GM06990 (cell line): ENCODE measurements around the gene ITLN2.
"Not testable (repeated sequence)": the region's sequence is repeated elsewhere in the genome, so short reads cannot be mapped to it uniquely, and the experiment has no call there.

Source experiments
- DNase-seq: peaks from one replicate; pipeline ENCODE4 v3.0.0-alpha.2; 2011; ENCODE audit not compliant: insufficient read length; ENCODE audit errors: extremely low read depth
- H3K27me3 ChIP-seq: replicated peaks from 2 replicates; pipeline ENCODE4 v1.6.0; 2011; ENCODE audit warnings: low read length; ENCODE audit not compliant: control insufficient read depth, insufficient read depth
- H3K36me3 ChIP-seq: 2 replicates; pipeline ENCODE4 v1.5.1; 2011; ENCODE audit warnings: low read length; ENCODE audit not compliant: control insufficient read depth, insufficient read depth
- H3K4me3 ChIP-seq: replicated peaks from 2 replicates; pipeline ENCODE4 v1.5.1; 2011; ENCODE audit warnings: low read depth, mild to moderate bottlenecking, control low read depth, low read length
- CTCF ChIP-seq: IDR thresholded peaks from 2 replicates; pipeline ENCODE4 v1.5.1; 2011; ENCODE audit warnings: low read length, control low read depth, mild to moderate bottlenecking, inconsistent platforms; ENCODE audit not compliant: insufficient read depth, poor library complexity, severe bottlenecking

Gene ITLN2

GRCh38 chr1:160996178-160996577 is 41.6 kb upstream of the ITLN2 start:
- no peak for TF ChIP-seq CTCF
- no peak overlapping the region for H3K4me3 ChIP-seq
- H3K36me3 ChIP-seq = peaks cover 17% of the 10 kb centered on the region
- DNase-seq = no peak
- H3K27me3 ChIP-seq = no peaks in the 10 kb centered on the region

- peaks cover 1% of the 10 kb centered on the region for H3K36me3 ChIP-seq
- no peak overlapping the region for H3K4me3 ChIP-seq
- TF ChIP-seq CTCF = peak; percentile 27
- no peak for DNase-seq
- H3K27me3 ChIP-seq = no peaks in the 10 kb centered on the region
These were observed 39.1 kb upstream of the ITLN2 start for GRCh38 chr1:160993544-160994193.

GRCh38 chr1:160992036-160992435 is 37.4 kb upstream of the ITLN2 start:
- H3K4me3 ChIP-seq, DNase-seq, H3K36me3 ChIP-seq, H3K27me3 ChIP-seq: not testable (repeated sequence)

- no peak for TF ChIP-seq CTCF
- DNase-seq = no peak
- no peaks in the 10 kb centered on the region for H3K36me3 ChIP-seq
- no peak overlapping the region for H3K4me3 ChIP-seq
- no peaks in the 10 kb centered on the region for H3K27me3 ChIP-seq
These were observed 32.9 kb upstream of the ITLN2 start for GRCh38 chr1:160987359-160988050.

- Histone ChIP-seq H3K4me3 (no peak overlapping the region), H3K36me3 (no peaks in the 10 kb centered on the region), H3K27me3 (no peaks in the 10 kb centered on the region)
- no peak for TF ChIP-seq CTCF
- no peak for DNase-seq
These were observed 31.1 kb upstream of the ITLN2 start for GRCh38 chr1:160985723-160986122.

- H3K27me3 ChIP-seq = no peaks in the 10 kb centered on the region
- H3K36me3 ChIP-seq = no peaks in the 10 kb centered on the region
- H3K4me3 ChIP-seq = no peak overlapping the region
- no peak for TF ChIP-seq CTCF
- DNase-seq = no peak
These were observed 27.2 kb upstream of the ITLN2 start for GRCh38 chr1:160981584-160982411.
